HepG2 (cell line): ENCODE measurements around the gene LRR1. TPM values are rescaled to one million over a fixed set of nuclear protein-coding genes. Genes with fewer than 3 reads are reported as not detected.
A peak's percentile ranks its signal among the peaks of the same experiment; 100 is the strongest.

Source experiments
- KLF12 ChIP-seq: sonication (generic); formaldehyde crosslinking; IDR thresholded peaks from 2 replicates; pipeline ENCODE4 v1.4.0; 2020; ENCODE audit warnings: missing genetic modification reagents, borderline replicate concordance
- MBD4 ChIP-seq: IDR thresholded peaks from 2 replicates; pipeline ENCODE4 v1.6.1; 2012; ENCODE audit warnings: low read length, inconsistent platforms, borderline replicate concordance
- TBX3 ChIP-seq: fragments of 450-650 bp; IDR thresholded peaks from 2 replicates; pipeline ENCODE4 v1.6.1; 2017; ENCODE audit warnings: antibody characterized with exemption, mild to moderate bottlenecking, inconsistent platforms, borderline replicate concordance
- USF2 ChIP-seq, 2 experiments: sonication (generic) in 1 of 2; formaldehyde crosslinking in 1 of 2; IDR thresholded peaks; 2 replicates each; pipeline versions ENCODE4 v1.5.1 to v1.6.1; 2011 to 2020; ENCODE audit warnings: borderline replicate concordance in 1 of 2, low read depth in 1 of 2, low read length in 1 of 2, mild to moderate bottlenecking in 1 of 2, missing genetic modification reagents in 1 of 2, moderate library complexity in 1 of 2
- ZBTB4 ChIP-seq: sonication (generic); formaldehyde crosslinking; IDR thresholded peaks from 2 replicates; pipeline ENCODE4 v1.4.0; 2020; ENCODE audit warnings: missing genetic modification reagents, mild to moderate bottlenecking, borderline replicate concordance
- ZIK1 ChIP-seq: sonication (generic); formaldehyde crosslinking; IDR thresholded peaks from 2 replicates; pipeline ENCODE4 v1.5.0; 2020; ENCODE audit warnings: mild to moderate bottlenecking, low read depth, missing genetic modification reagents, borderline replicate concordance
- ZKSCAN8 ChIP-seq: IDR thresholded peaks from 2 replicates; pipeline ENCODE4 v1.6.1; 2016; ENCODE audit warnings: borderline replicate concordance, missing genetic modification reagents, missing compliant biosample characterization
- ZNF326 ChIP-seq: sonication (generic); formaldehyde crosslinking; IDR thresholded peaks from 2 replicates; pipeline ENCODE4 v1.4.0; 2020; ENCODE audit warnings: missing genetic modification reagents, borderline replicate concordance
- ZNF446 ChIP-seq: sonication (generic); formaldehyde crosslinking; IDR thresholded peaks from 2 replicates; pipeline ENCODE4 v1.5.0; 2020; ENCODE audit warnings: mild to moderate bottlenecking, missing genetic modification reagents
- polyA plus RNA-seq, 8 experiments: library from polyadenylated mRNA; depleted of rRNA in 3 of 8; stranded (reverse) in 7 of 8; unstranded in 1 of 8; fragments of >200 nt; fragmentation: Illumina TruSeq in 4 of 8; extraction: Trizol in 4 of 8; gene quantifications; 2 replicates each; pipeline versions ENCODE4 v1.2.1 to v1.2.3, GENCODE V29; 2011 to 2016; ENCODE audit warnings: low read depth in 4 of 8, missing spikeins in 1 of 8, mixed read lengths in 1 of 8; ENCODE audit not compliant: insufficient read depth in 1 of 8
- total RNA-seq, 5 experiments: library from RNA; depleted of rRNA; stranded (reverse); fragments of >200 nt; fragmentation: Illumina TruSeq; extraction: Trizol; gene quantifications; 2 replicates each; pipeline ENCODE4 v1.2.3, GENCODE V29; 2016; ENCODE audit warnings: low read depth in 1 of 5

Gene LRR1
- total and polyA plus RNA-seq, 2 of the 13 experiments (the other 11 are each of a cell fraction or from before 2014, with no cell fraction given) = 7.0 to 36.2 TPM

- no peak for TF ChIP-seq USF2 (IDR thresholded peaks at IDR 0.05; ENCODE audit: low read depth, low read length)
- TF ChIP-seq USF2 (CRISPR knock-in tag; IDR thresholded peaks at IDR 0.05; ENCODE audit: borderline replicate concordance) = no peak; the same call in 1 of the 2 replicates
- peak; percentile 73; the same call in 1 of the 2 replicates for TF ChIP-seq ZIK1 (CRISPR knock-in tag)
- no peak for TF ChIP-seq ZNF446 (CRISPR knock-in tag)
- TF ChIP-seq ZBTB4 = peak; percentile 55
- TF ChIP-seq ZKSCAN8 = peak; percentile 50; the same call in 1 of the 2 replicates
- no peak for TF ChIP-seq ZNF326 (CRISPR knock-in tag)
- TF ChIP-seq MBD4 = no peak
- no peak for TF ChIP-seq TBX3
- TF ChIP-seq KLF12 (CRISPR knock-in tag) = no peak; the same call in 1 of the 2 replicates
These were observed 35.2 kb downstream of the LRR1 start (continued) for GRCh38 chr14:49633640-49634546.
